K562 (cell line): ENCODE results near the gene DNASE2. TPM values are rescaled to one million over a fixed set of nuclear protein-coding genes. Genes with fewer than 3 reads are reported as not detected.

Experiments used
- CBX2 ChIP-seq: fragments of 200-600 bp; sonication (generic); IDR thresholded peaks from one replicate; pipeline ENCODE4 v1.6.1; 2012; ENCODE audit warnings: mild to moderate bottlenecking, low read length, inconsistent platforms; ENCODE audit not compliant: insufficient read depth, poor library complexity, severe bottlenecking
- HMBOX1 ChIP-seq: sonication (generic); IDR thresholded peaks from 2 replicates; pipeline ENCODE4 v1.6.1; 2016
- HMG20B ChIP-seq: fragments of 250-450 bp; sonication (Bioruptor Pico); IDR thresholded peaks from 2 replicates; pipeline ENCODE4 v1.5.0; 2021; ENCODE audit warnings: mild to moderate bottlenecking
- HOXB6 ChIP-seq: fragments of 250-450 bp; sonication (Bioruptor Pico); IDR thresholded peaks from 2 replicates; pipeline ENCODE4 v1.5.1; 2022; ENCODE audit warnings: mild to moderate bottlenecking, borderline replicate concordance
- NCOR1 ChIP-seq: fragments of 450-650 bp; IDR thresholded peaks from 2 replicates; pipeline ENCODE4 v1.6.1; 2016; ENCODE audit warnings: mild to moderate bottlenecking, moderate library complexity
- NFE2L1 ChIP-seq: fragments of 450-650 bp; IDR thresholded peaks from 2 replicates; pipeline ENCODE4 v1.6.1; 2016; ENCODE audit warnings: missing genetic modification characterization, low read depth, mild to moderate bottlenecking, missing compliant biosample characterization, moderate library complexity, borderline replicate concordance
- PATZ1 ChIP-seq: fragments of 250-450 bp; sonication (Bioruptor Pico); IDR thresholded peaks from 2 replicates; pipeline ENCODE4 v1.5.0; 2020; ENCODE audit warnings: mild to moderate bottlenecking, borderline replicate concordance
- RBM39 ChIP-seq: fragments of 200-400 bp; formaldehyde crosslinking; optimal IDR thresholded peaks from 2 replicates; pipeline ENCODE3; 2018; ENCODE audit warnings: low read depth, low read length
- RERE ChIP-seq: sonication (generic); formaldehyde crosslinking; IDR thresholded peaks from 2 replicates; pipeline ENCODE4 v1.8.0; 2023; ENCODE audit warnings: missing genetic modification reagents, mild to moderate bottlenecking, borderline replicate concordance
- RNF2 ChIP-seq: sonication (generic); IDR thresholded peaks from 2 replicates; pipeline ENCODE4 v1.6.1; 2016
- SIX5 ChIP-seq, 2 experiments: IDR thresholded peaks; 2 replicates each; pipeline ENCODE4 v1.6.1; 2011; ENCODE audit warnings: low read length in 2 of 2, borderline replicate concordance in 1 of 2, low read depth in 1 of 2, mild to moderate bottlenecking in 1 of 2, moderate library complexity in 1 of 2; ENCODE audit not compliant: insufficient read depth in 1 of 2
- SMARCA4 ChIP-seq: fragments of 450-650 bp; IDR thresholded peaks from 2 replicates; pipeline ENCODE4 v1.6.1; 2016
- SMARCA5 ChIP-seq: fragments of 450-650 bp; IDR thresholded peaks from 2 replicates; pipeline ENCODE4 v1.6.1; 2016
- THRA ChIP-seq: fragments of 450-650 bp; IDR thresholded peaks from 2 replicates; pipeline ENCODE4 v1.6.1; 2017; ENCODE audit warnings: mild to moderate bottlenecking, moderate library complexity
- ZBTB43 ChIP-seq: sonication (generic); formaldehyde crosslinking; IDR thresholded peaks from 2 replicates; pipeline ENCODE4 v1.8.0; 2023; ENCODE audit warnings: mild to moderate bottlenecking, missing genetic modification reagents
- ZNF41 ChIP-seq: fragments of 250-450 bp; sonication (Bioruptor Pico); conservative IDR thresholded peaks from 2 replicates; pipeline ENCODE4 v1.4.0; 2020; ENCODE audit warnings: mild to moderate bottlenecking
- ZNF507 ChIP-seq: conservative IDR thresholded peaks from 2 replicates; pipeline ENCODE4 v1.6.1; 2017; ENCODE audit warnings: missing genetic modification characterization, missing compliant biosample characterization
- ZNF583 ChIP-seq: fragments of 250-450 bp; sonication (Bioruptor Pico); IDR thresholded peaks from 2 replicates; pipeline ENCODE4 v1.4.0; 2020
- ZNF785 ChIP-seq: fragments of 250-450 bp; sonication (Bioruptor Pico); IDR thresholded peaks from 2 replicates; pipeline ENCODE4 v1.4.0; 2020; ENCODE audit warnings: mild to moderate bottlenecking
- polyA plus RNA-seq, 8 experiments: library from polyadenylated mRNA; depleted of rRNA in 4 of 8; stranded (reverse) in 5 of 8; unstranded in 3 of 8; fragments of >200 nt; fragmentation: Nextera tagmentation in 2 of 8; fragmentation: Illumina TruSeq in 1 of 8; extraction: Ambion mirVana in 2 of 8; extraction: Trizol in 1 of 8; gene quantifications; 2 replicates each; pipeline versions ENCODE4 v1.2.1 to v1.2.3, GENCODE V29; 2011 to 2014; ENCODE audit warnings: inconsistent platforms in 1 of 8, missing spikeins in 1 of 8
- total RNA-seq, 7 experiments: library from RNA; depleted of rRNA in 6 of 7; stranded (reverse); fragments of >200 nt in 6 of 7; fragmentation: Illumina TruSeq in 2 of 7; extraction: Trizol in 2 of 7; gene quantifications; 2 replicates each; pipeline versions ENCODE4 v1.2.1 to v1.2.3, GENCODE V29; 2011 to 2021; ENCODE audit warnings: low replicate concordance in 1 of 7

DNASE2 gene
- total and polyA plus RNA-seq, 9 of the 15 experiments (the other 6 are each of a cell fraction or from before 2014, with no cell fraction given), result 4.4 to 27.0 (median 20.2) TPM

- TF ChIP-seq RERE (CRISPR knock-in tag) (no peak), NCOR1 (no peak), NFE2L1 (tag) (no peak), ZNF583 (CRISPR knock-in tag) (peak; percentile 39; the same call in 1 of the 2 replicates), ZNF41 (CRISPR knock-in tag) (no peak), SMARCA4 (0 out of 2 replicates have a peak, but pooled peaks have one; percentile 8), ZNF785 (CRISPR knock-in tag) (no peak), HOXB6 (CRISPR knock-in tag) (no peak), ZNF507 (tag) (no peak), CBX2 (no peak), HMG20B (CRISPR knock-in tag) (no peak), HMBOX1 (no peak), SMARCA5 (0 out of 2 replicates have a peak, but pooled peaks have one; percentile 11), PATZ1 (CRISPR knock-in tag) (no peak), RBM39 (no peak), ZBTB43 (no peak), THRA (no peak), SIX5 (IDR thresholded peaks at IDR 0.05; ENCODE audit: borderline replicate concordance in 1 of 2, insufficient read depth in 1 of 2, low read depth in 1 of 2, low read length in 2 of 2) (0 out of 4 replicates have a peak, but pooled peaks of 1 of the 2 experiments have one; percentile 3), RNF2 (no peak)
Measured at GRCh38 chr19:12884627-12884925, 3.3 kb upstream of the DNASE2 start (continued).
